SU-DHL-6 (cell line): ENCODE results near the gene AHSP.

Experiments used
- CTCF ChIP-seq: fragments of 200-600 bp; sonication (generic); IDR thresholded peaks from one replicate; pipeline ENCODE4 v1.5.1; 2017; ENCODE audit warnings: antibody characterized with exemption, mild to moderate bottlenecking, low read length, moderate library complexity; ENCODE audit not compliant: insufficient read depth, poor library complexity, severe bottlenecking
- EZH2phosphoT487 ChIP-seq: fragments of 200-600 bp; sonication (generic), shearing (Covaris generic); conservative IDR thresholded peaks from 2 replicates; pipeline ENCODE4 v1.6.1; 2018; ENCODE audit warnings: mild to moderate bottlenecking, antibody characterized with exemption, low read length, moderate library complexity, mixed read lengths

GRCh38 chr16:31529937-31530312, 2.2 kb downstream of the AHSP start:
- TF ChIP-seq CTCF (no peak), EZH2phosphoT487 (no peak)
